Upper lobe of right lung (tissue), 1 donor: ENCODE results near the gene GABRB3. TPM values are rescaled to one million over a fixed set of nuclear protein-coding genes. Genes with fewer than 3 reads are reported as not detected.

Source experiments
- ATAC-seq: fragments of 200-7000 bp; cut with Tn5 transposase; one replicate; pipeline ENCODE4 v1.9.1; 2020; ENCODE audit warnings: mild to moderate bottlenecking, moderate library complexity
- DNase-seq: peaks from one replicate; pipeline ENCODE4 v3.0.0-alpha.2; 2020
- H3K27ac ChIP-seq: fragments of 200-600 bp; one replicate; pipeline ENCODE4 v1.8.0; 2022
- H3K27me3 ChIP-seq: fragments of 200-600 bp; one replicate; pipeline ENCODE4 v1.8.0; 2022; ENCODE audit warnings: mild to moderate bottlenecking
- H3K36me3 ChIP-seq: fragments of 200-600 bp; one replicate; pipeline ENCODE4 v1.8.0; 2022
- H3K4me1 ChIP-seq: fragments of 200-600 bp; one replicate; pipeline ENCODE4 v1.8.0; 2022
- H3K4me3 ChIP-seq: fragments of 200-600 bp; one replicate; pipeline ENCODE4 v1.8.0; 2022; ENCODE audit warnings: mild to moderate bottlenecking
- H3K9me3 ChIP-seq: fragments of 200-600 bp; one replicate; pipeline ENCODE4 v1.8.0; 2022
- CTCF ChIP-seq: fragments of 200-600 bp; IDR thresholded peaks from one replicate; pipeline ENCODE4 v1.8.0; 2022; ENCODE audit warnings: antibody characterized with exemption
- intact Hi-C: fragments of 100-400 bp; cut with DNase I; formaldehyde crosslinking; loops from one replicate; pipeline ENCODE4 v1.11.0; 2022
- total RNA-seq: library from RNA; stranded (reverse); fragmentation: NEBNext Ultra II Directional; extraction: Animal tissue kit (Norgen Biotek cat#: 25700); gene quantifications from one replicate; pipeline ENCODE4 v1.2.1, GENCODE V29; 2021
- donor health status: DM: no; HTN: yes; CAD: no; lungs with severe emphysema.

GABRB3 gene
- total RNA-seq, 1 donor from 2014 or later = 3.2 TPM

GRCh38 chr15:26729581-26729980, 43.3 kb downstream of the GABRB3 start:
- DNase-seq = no peak
- intact Hi-C loops = no loop called here
- Histone ChIP-seq H3K36me3 (no peaks in the 10 kb centered on the region), H3K9me3 (no peaks in the 10 kb centered on the region), H3K27ac (no peak overlapping the region), H3K4me3 (no peak overlapping the region), H3K4me1 (no peaks in the 10 kb centered on the region), H3K27me3 (no peaks in the 10 kb centered on the region)
- ATAC-seq = no peak
- TF ChIP-seq CTCF = no peak

DNA sequence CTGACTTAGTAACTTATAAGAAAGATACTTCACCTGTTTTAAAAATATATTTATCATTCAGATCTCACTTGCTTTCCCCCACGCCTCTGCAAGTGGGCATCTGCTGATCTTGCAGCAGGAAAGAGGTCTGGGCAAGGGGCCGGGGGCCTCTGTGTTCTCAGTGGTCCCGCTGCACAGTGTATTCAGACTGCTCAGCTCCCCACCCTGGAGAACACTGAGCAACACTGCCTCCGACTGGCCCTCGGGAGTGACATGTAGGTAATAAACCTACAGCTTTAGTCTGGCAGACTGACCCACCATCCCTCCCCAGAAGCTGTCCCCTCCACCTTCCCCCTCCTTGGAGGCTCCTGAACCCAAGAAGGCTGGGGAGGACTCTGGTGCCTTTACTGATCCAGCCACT, 43.8 kb downstream of the GABRB3 start:
- H3K27me3 ChIP-seq = no peaks in the 10 kb centered on the region
- H3K36me3 ChIP-seq = no peaks in the 10 kb centered on the region
- H3K4me1 ChIP-seq = no peaks in the 10 kb centered on the region
- H3K9me3 ChIP-seq = no peaks in the 10 kb centered on the region
- H3K27ac ChIP-seq = no peak overlapping the region
- no peak for TF ChIP-seq CTCF
- DNase-seq (no peak), ATAC-seq (no peak)
- no peak overlapping the region for H3K4me3 ChIP-seq
- intact Hi-C loops = no loop called here

- DNase-seq = no peak
- H3K36me3 ChIP-seq = no peaks in the 10 kb centered on the region
- H3K27me3 ChIP-seq = no peaks in the 10 kb centered on the region
- H3K4me1 ChIP-seq = no peaks in the 10 kb centered on the region
- no peak for ATAC-seq
- intact Hi-C loops = no loop called here
- H3K4me3 ChIP-seq = no peak overlapping the region
- no peak for TF ChIP-seq CTCF
- H3K9me3 ChIP-seq = no peaks in the 10 kb centered on the region
- no peak overlapping the region for H3K27ac ChIP-seq
Observed at GRCh38 chr15:26724381-26725150, 48.3 kb downstream of the GABRB3 start.

DNA sequence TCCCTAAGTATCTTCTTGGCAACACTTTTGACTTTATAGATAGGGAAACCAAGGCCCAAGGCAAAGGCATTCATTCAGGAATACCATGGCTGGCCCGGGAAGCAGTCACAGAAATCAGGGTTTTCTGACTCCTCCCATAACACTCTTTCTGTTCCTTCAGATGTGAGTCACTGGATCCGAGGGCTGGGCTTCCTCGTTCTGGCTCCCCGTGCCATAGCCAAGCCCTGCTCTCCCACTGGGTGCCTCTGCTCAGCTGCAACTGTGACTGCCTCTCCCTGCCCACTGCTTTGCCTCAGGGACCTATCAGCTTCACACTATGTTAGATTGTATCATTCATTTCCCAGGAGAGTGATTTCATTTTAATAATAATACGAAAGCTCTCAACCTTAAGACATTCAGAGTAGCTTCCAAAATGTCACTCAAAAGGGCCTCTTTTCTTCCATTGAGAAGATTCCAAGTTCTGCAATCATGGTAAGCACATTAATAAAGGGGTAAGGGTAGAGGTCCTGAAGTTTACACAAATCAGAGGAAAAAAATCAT, 50.2 kb downstream of the GABRB3 start:
- Histone ChIP-seq H3K4me3 (no peak overlapping the region), H3K27me3 (no peaks in the 10 kb centered on the region), H3K9me3 (no peaks in the 10 kb centered on the region), H3K36me3 (no peaks in the 10 kb centered on the region), H3K27ac (no peak overlapping the region), H3K4me1 (no peaks in the 10 kb centered on the region)
- DNase-seq (no peak), ATAC-seq (no peak)
- TF ChIP-seq CTCF = no peak
- intact Hi-C loops = no loop called here

- TF ChIP-seq CTCF = no peak
- DNase-seq (no peak), ATAC-seq (no peak)
- intact Hi-C loops = no loop called here
- no peak overlapping the region for H3K27ac ChIP-seq
- H3K9me3 ChIP-seq = no peaks in the 10 kb centered on the region
- no peaks in the 10 kb centered on the region for H3K4me1 ChIP-seq
- no peaks in the 10 kb centered on the region for H3K27me3 ChIP-seq
- no peak overlapping the region for H3K4me3 ChIP-seq
- no peaks in the 10 kb centered on the region for H3K36me3 ChIP-seq
Observed at GRCh38 chr15:26721232-26721967, 51.5 kb downstream of the GABRB3 start.
